IMR-90 (cell line): ENCODE results near the gene NUDCD3. TPM values are rescaled to one million over a fixed set of nuclear protein-coding genes. Genes with fewer than 3 reads are reported as not detected.

Experiments
- ATAC-seq: fragments of 200-7000 bp; cut with Tn5 transposase; 2 replicates; pipeline ENCODE4 v1.9.1; 2020; ENCODE audit warnings: low read depth, mild to moderate bottlenecking, moderate library complexity
- BruUV-seq: library from RNA; stranded (reverse); fragments of 400-500 nt; replicated peaks from 2 replicates; lab custom pipeline; 2021; lab: Mats Ljungman, UMichigan
- CTCF ChIA-PET: fragments of 300-600 bp; formaldehyde crosslinking; extraction: SDS; loops from one replicate; lab custom pipeline; 2021; ENCODE audit warnings: antibody characterized with exemption; lab: Yijun Ruan, JAX
- POLR2A ChIA-PET: fragments of 300-600 bp; sonication (Branson Sonifier 250); formaldehyde crosslinking; loops from one replicate; lab custom pipeline; 2022; ENCODE audit warnings: antibody characterized with exemption; ENCODE audit not compliant: unreplicated experiment; lab: Charles Lee
- DNase-seq: peaks from one replicate; pipeline ENCODE4 v3.0.0; 2013
- H2AFZ ChIP-seq: replicated peaks from 2 replicates; pipeline ENCODE3; 2013; ENCODE audit warnings: low read length, mild to moderate bottlenecking; ENCODE audit not compliant: poor library complexity
- H2AK5ac ChIP-seq: 2 replicates; pipeline ENCODE4 v1.6.1; 2013; ENCODE audit warnings: low read depth, low read length, inconsistent platforms
- H2AK9ac ChIP-seq: replicated peaks from 2 replicates; pipeline ENCODE3; 2013; ENCODE audit warnings: mild to moderate bottlenecking, low read depth, low read length, moderate library complexity; ENCODE audit not compliant: poor library complexity
- H2BK120ac ChIP-seq: 2 replicates; pipeline ENCODE4 v1.6.1; 2013; ENCODE audit warnings: low read depth, low read length, inconsistent platforms
- H2BK15ac ChIP-seq: 3 replicates; pipeline ENCODE4 v1.6.1; 2013; ENCODE audit warnings: low read depth, low read length, inconsistent platforms
- H2BK20ac ChIP-seq: 2 replicates; pipeline ENCODE4 v1.6.1; 2013; ENCODE audit warnings: low read depth, mild to moderate bottlenecking, inconsistent platforms, low read length, moderate library complexity
- H2BK5ac ChIP-seq: 2 replicates; pipeline ENCODE4 v1.6.1; 2013; ENCODE audit warnings: mild to moderate bottlenecking, low read depth, low read length, inconsistent platforms; ENCODE audit not compliant: poor library complexity, severe bottlenecking
- H3K14ac ChIP-seq: replicated peaks from 2 replicates; pipeline ENCODE4 v1.6.1; 2013; ENCODE audit warnings: low read depth, low read length, inconsistent platforms
- H3K18ac ChIP-seq: 2 replicates; pipeline ENCODE4 v1.6.1; 2013; ENCODE audit warnings: low read depth, low read length, control low read depth
- H3K23ac ChIP-seq: 2 replicates; pipeline ENCODE4 v1.6.1; 2013; ENCODE audit warnings: low read depth, low read length, inconsistent platforms
- H3K27ac ChIP-seq: 2 replicates; pipeline ENCODE4 v1.5.1; 2013; ENCODE audit warnings: mild to moderate bottlenecking, control low read depth, low read length; ENCODE audit not compliant: insufficient read depth
- H3K27me3 ChIP-seq: 2 replicates; pipeline ENCODE4 v1.6.1; 2013; ENCODE audit warnings: low read length; ENCODE audit not compliant: control insufficient read depth, insufficient read depth
- H3K36me3 ChIP-seq: 2 replicates; pipeline ENCODE4 v1.6.1; 2013; ENCODE audit warnings: low read length, mixed read lengths; ENCODE audit not compliant: control insufficient read depth, insufficient read depth
- H3K4ac ChIP-seq: 2 replicates; pipeline ENCODE4 v1.6.1; 2013; ENCODE audit warnings: low read depth, low read length, inconsistent platforms
- H3K4me1 ChIP-seq: 2 replicates; pipeline ENCODE4 v1.6.1; 2013; ENCODE audit warnings: low read length, mixed read lengths; ENCODE audit not compliant: control insufficient read depth, insufficient read depth
- H3K4me2 ChIP-seq: 2 replicates; pipeline ENCODE4 v1.6.1; 2013; ENCODE audit warnings: low read depth, mild to moderate bottlenecking, control low read depth, low read length, moderate library complexity
- H3K4me3 ChIP-seq: 2 replicates; pipeline ENCODE4 v1.5.1; 2013; ENCODE audit warnings: low read depth, mild to moderate bottlenecking, control low read depth, low read length, moderate library complexity; ENCODE audit not compliant: insufficient read depth
- H3K56ac ChIP-seq: 2 replicates; pipeline ENCODE4 v1.6.1; 2013; ENCODE audit warnings: low read length, inconsistent platforms; ENCODE audit not compliant: insufficient read depth; ENCODE audit errors: extremely low read depth
- H3K79me1 ChIP-seq, 2 experiments: 2 replicates each; pipeline ENCODE4 v1.6.1; 2013; ENCODE audit warnings: low read length in 2 of 2, inconsistent platforms in 1 of 2, low read depth in 1 of 2
- H3K9ac ChIP-seq: 2 replicates; pipeline ENCODE4 v1.6.1; 2013; ENCODE audit warnings: low read depth, low read length, control low read depth
- H3K9me1 ChIP-seq: 2 replicates; pipeline ENCODE4 v1.6.1; 2013; ENCODE audit warnings: low read length, inconsistent platforms; ENCODE audit not compliant: insufficient read depth
- H3K9me3 ChIP-seq: 2 replicates; pipeline ENCODE4 v1.6.1; 2013; ENCODE audit warnings: low read length; ENCODE audit not compliant: control insufficient read depth, insufficient read depth
- H4K20me1 ChIP-seq: 2 replicates; pipeline ENCODE4 v1.6.1; 2013; ENCODE audit warnings: low read length, inconsistent platforms; ENCODE audit not compliant: insufficient read depth
- H4K5ac ChIP-seq: 2 replicates; pipeline ENCODE4 v1.6.1; 2013; ENCODE audit warnings: mild to moderate bottlenecking, low read depth, low read length, control low read depth
- H4K8ac ChIP-seq, 2 experiments: 2 replicates each; pipeline ENCODE4 v1.6.1; 2013; ENCODE audit warnings: low read depth in 2 of 2, low read length in 2 of 2, control low read depth in 1 of 2, inconsistent platforms in 1 of 2
- H4K91ac ChIP-seq: 2 replicates; pipeline ENCODE4 v1.6.1; 2013; ENCODE audit warnings: low read depth, low read length, inconsistent platforms; ENCODE audit not compliant: insufficient read depth
- CEBPB ChIP-seq: IDR thresholded peaks from 2 replicates; pipeline ENCODE4 v1.6.1; 2012; ENCODE audit warnings: low read depth, low read length, improper control_type of control experiment
- MAFK ChIP-seq: IDR thresholded peaks from 2 replicates; pipeline ENCODE4 v1.6.1; 2012; ENCODE audit warnings: low read depth, low read length, improper control_type of control experiment
- WGBS, 2 experiments: methylation state at CpG; one replicate each; pipeline versions ENCODE4 v1.1.5 to v1.1.7; 2013; ENCODE audit warnings: missing lambda C conversion rate in 2 of 2; ENCODE audit not compliant: insufficient read length in 1 of 2; ENCODE audit errors: extremely low coverage in 2 of 2; 5-methylcytosine and 5-hydroxymethylcytosine counted together
- dilution Hi-C: fragments of 300-500 bp; cut with HindIII; formaldehyde crosslinking; loops from one replicate; pipeline ENCODE4 v1.14.3; 2018; ENCODE audit warnings: low sequenced_read_pairs; ENCODE audit not compliant: unreplicated experiment
- in situ Hi-C: fragments of 300-500 bp; cut with MboI; formaldehyde crosslinking; loops from 3 replicates; pipeline ENCODE4 v1.14.3; 2019; ENCODE audit warnings: low sequenced_read_pairs, inconsistent platforms, mixed read lengths
- intact Hi-C: fragments of 100-400 bp; cut with micrococcal nuclease; formaldehyde crosslinking; loops from 2 replicates; pipeline ENCODE4 v1.10.0; 2022
- polyA plus RNA-seq, 3 experiments: library from polyadenylated mRNA; depleted of rRNA; stranded (reverse); fragments of >200 nt; gene quantifications; 2 replicates each; pipeline ENCODE4 v1.2.3, GENCODE V29; 2012; ENCODE audit warnings: low replicate concordance in 1 of 3
- total RNA-seq: library from RNA; depleted of rRNA; stranded (reverse); fragments of >200 nt; gene quantifications from 2 replicates; pipeline ENCODE4 v1.2.3, GENCODE V29; 2012

NUDCD3 gene
- total and polyA plus RNA-seq, 2 of the 4 experiments (the other 2 are of a cell fraction): 49.5 to 76.0 TPM

DNA sequence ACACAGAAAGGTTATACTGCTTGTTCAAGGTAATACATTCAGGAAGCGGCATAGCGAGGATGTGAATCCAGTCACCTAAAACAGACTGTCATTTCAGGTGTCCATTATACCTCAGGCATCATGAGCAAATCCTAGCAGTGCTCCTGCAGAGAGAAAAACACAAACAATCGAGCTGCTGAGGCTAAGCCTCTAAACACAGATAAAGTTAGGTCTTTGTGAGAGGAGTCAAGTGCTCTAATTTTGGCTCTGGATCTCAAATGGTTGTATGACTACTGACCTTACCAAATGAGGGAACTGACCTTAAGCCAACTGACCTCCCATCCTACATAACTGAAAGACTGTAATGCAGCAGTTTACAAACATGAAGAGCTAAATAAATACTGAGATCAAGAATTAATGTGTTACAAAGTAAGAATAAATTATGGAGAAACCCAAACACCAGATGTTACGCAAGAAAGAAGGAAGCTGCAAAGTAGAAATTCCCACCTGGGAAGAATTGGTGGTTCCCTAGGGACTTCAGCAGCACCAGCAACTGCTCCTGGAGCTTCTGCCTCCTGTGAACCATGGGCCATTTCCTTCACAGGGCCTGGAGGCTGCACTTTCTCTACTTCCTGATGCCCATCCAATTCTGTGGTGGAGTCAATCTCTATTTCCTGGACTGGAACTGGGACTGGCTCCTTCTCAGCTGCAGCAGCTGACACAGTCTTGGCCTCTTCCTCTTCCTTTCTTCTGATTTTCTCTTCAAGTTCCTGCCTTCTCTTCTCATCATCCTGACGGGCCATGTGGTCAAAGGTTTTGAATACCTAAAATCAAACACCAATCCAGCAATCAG lies 5.8 kb downstream of the NUDCD3 start:
- Histone ChIP-seq H3K4me2 (no peak overlapping the region), H2BK120ac (no peak overlapping the region), H3K4me1 (peaks cover 2% of the 10 kb centered on the region; the same call in 1 of the 2 replicates), H2BK20ac (no peak overlapping the region), H2AK9ac (no peak overlapping the region), H3K27me3 (no peaks in the 10 kb centered on the region), H3K56ac (no peak overlapping the region), H2BK5ac (no peak overlapping the region), H3K4me3 (no peak overlapping the region), H3K9me3 (peaks cover 3% of the 10 kb centered on the region; the same call in 1 of the 2 replicates), H3K79me1 (peaks cover 42 to 66% of the 10 kb centered on the region in 2 experiments), H3K27ac (no peak overlapping the region), H3K9ac (no peak overlapping the region), H4K20me1 (peaks cover 14% of the 10 kb centered on the region; the same call in 1 of the 2 replicates), H3K9me1 (peaks cover 19% of the 10 kb centered on the region), H2BK15ac (no peak overlapping the region), H3K14ac (no peak overlapping the region), H4K8ac (no peak overlapping the region), H4K91ac (no peak overlapping the region), H4K5ac (no peak overlapping the region), H2AK5ac (no peak overlapping the region), H3K23ac (no peak overlapping the region), H3K36me3 (peaks cover 25% of the 10 kb centered on the region), H2AFZ (no peak overlapping the region), H3K18ac (no peak overlapping the region), H3K4ac (no peak overlapping the region)
- ChIA-PET CTCF (interaction anchor here (1.0 kb wide), 1 partner anchor 81 kb away, joined by 4 read pairs; no protein-coding TSS in a partner anchor), POLR2A (no interaction called here)
- DNase-seq (no peak), ATAC-seq (no peak)
- peak; percentile 60 for TF ChIP-seq CEBPB
- TF ChIP-seq MAFK: no peak
- no TSS peak for BruUV-seq
- intact Hi-C loops (no loop called here), dilution Hi-C loops (no loop called here), in situ Hi-C loops (loop anchor here (5.0 kb wide), 1 partner anchor 73 kb away; no protein-coding TSS in a partner anchor)
- WGBS, 2 experiments: no CpG with 5 or more reads among the region's 5 CpGs
